Neuronal stem cell (in vitro differentiated cells): ENCODE measurements around the gene OBSCN.

Source experiments
- DNase-seq: peaks from one replicate; pipeline ENCODE4 v3.0.0-alpha.2; 2013; ENCODE audit warnings: low spot score
- H2AFZ ChIP-seq: one replicate; pipeline ENCODE4 v1.6.1; 2013; ENCODE audit warnings: mild to moderate bottlenecking, low read length, inconsistent platforms
- H2AK5ac ChIP-seq: 2 replicates; pipeline ENCODE4 v1.6.1; 2013; ENCODE audit warnings: low read depth, mild to moderate bottlenecking, inconsistent platforms, low read length, moderate library complexity, mixed read lengths
- H2BK120ac ChIP-seq: 2 replicates; pipeline ENCODE4 v1.6.1; 2013; ENCODE audit warnings: low read depth, mild to moderate bottlenecking, inconsistent platforms, low read length, moderate library complexity, mixed read lengths
- H2BK12ac ChIP-seq: one replicate; pipeline ENCODE4 v1.6.1; 2013; ENCODE audit warnings: low read length, inconsistent platforms
- H2BK15ac ChIP-seq: 2 replicates; pipeline ENCODE4 v1.6.1; 2013; ENCODE audit warnings: mild to moderate bottlenecking, low read length, inconsistent platforms, mixed read lengths
- H2BK5ac ChIP-seq: one replicate; pipeline ENCODE4 v1.6.1; 2013; ENCODE audit warnings: inconsistent platforms, mild to moderate bottlenecking, low read length, moderate library complexity
- H3K14ac ChIP-seq: one replicate; pipeline ENCODE4 v1.6.1; 2013; ENCODE audit warnings: low read length, inconsistent platforms
- H3K18ac ChIP-seq: 2 replicates; pipeline ENCODE4 v1.6.1; 2013; ENCODE audit warnings: low read length, inconsistent platforms
- H3K23ac ChIP-seq: 2 replicates; pipeline ENCODE4 v1.6.1; 2013; ENCODE audit warnings: low read depth, mild to moderate bottlenecking, mixed read lengths, low read length, inconsistent platforms; ENCODE audit not compliant: poor library complexity
- H3K27ac ChIP-seq: replicated peaks from 3 replicates; pipeline ENCODE4 v1.5.1; 2013; ENCODE audit warnings: low read length, inconsistent platforms
- H3K27me3 ChIP-seq, 3 experiments: 2 replicates each; pipeline ENCODE4 v1.6.1; 2013; ENCODE audit warnings: low read length in 3 of 3, mild to moderate bottlenecking in 2 of 3, inconsistent platforms in 1 of 3, low read depth in 1 of 3, mixed read lengths in 1 of 3, moderate library complexity in 1 of 3; ENCODE audit not compliant: control insufficient read depth in 3 of 3, insufficient read depth in 3 of 3
- H3K36me3 ChIP-seq, 2 donors: replicated peaks in 1 of 2; 2 replicates each; pipeline ENCODE4 v1.6.1; 2013; ENCODE audit warnings: low read length in 2 of 2; ENCODE audit not compliant: control insufficient read depth in 2 of 2, insufficient read depth in 2 of 2
- H3K4ac ChIP-seq: 2 replicates; pipeline ENCODE4 v1.6.1; 2013; ENCODE audit warnings: inconsistent platforms, mild to moderate bottlenecking, low read length, moderate library complexity
- H3K4me1 ChIP-seq, 2 donors: 1 replicate in 1 of 2; 2 replicates in 1 of 2; pipeline ENCODE4 v1.6.1; 2013; ENCODE audit warnings: low read length in 2 of 2, low read depth in 1 of 2; ENCODE audit not compliant: control insufficient read depth in 2 of 2, insufficient read depth in 1 of 2
- H3K4me2 ChIP-seq: one replicate; pipeline ENCODE4 v1.6.1; 2013; ENCODE audit warnings: mild to moderate bottlenecking, low read length, inconsistent platforms; ENCODE audit not compliant: insufficient read depth, poor library complexity, severe bottlenecking
- H3K4me3 ChIP-seq, 2 donors: 2 replicates each; pipeline ENCODE4 v1.5.1; 2013; ENCODE audit warnings: low read length in 2 of 2, mild to moderate bottlenecking in 2 of 2, inconsistent platforms in 1 of 2, moderate library complexity in 1 of 2
- H3K79me1 ChIP-seq: one replicate; pipeline ENCODE4 v1.6.1; 2013; ENCODE audit warnings: low read depth, mild to moderate bottlenecking, inconsistent platforms, low read length, moderate library complexity
- H3K9ac ChIP-seq: one replicate; pipeline ENCODE4 v1.6.1; 2013; ENCODE audit warnings: mild to moderate bottlenecking, low read depth, low read length, inconsistent platforms; ENCODE audit not compliant: poor library complexity
- H3K9me3 ChIP-seq, 2 donors: replicated peaks in 1 of 2; 2 replicates each; pipeline versions ENCODE3 to v1.6.1; 2013; ENCODE audit warnings: low read length in 2 of 2, mild to moderate bottlenecking in 2 of 2, inconsistent platforms in 1 of 2, low read depth in 1 of 2, mixed read lengths in 1 of 2, moderate library complexity in 1 of 2; ENCODE audit not compliant: control insufficient read depth in 2 of 2, insufficient read depth in 1 of 2
- H4K8ac ChIP-seq: one replicate; pipeline ENCODE4 v1.6.1; 2013; ENCODE audit warnings: low read depth, mild to moderate bottlenecking, inconsistent platforms, low read length, moderate library complexity
- H4K91ac ChIP-seq: one replicate; pipeline ENCODE4 v1.6.1; 2013; ENCODE audit warnings: low read length, low read depth, mild to moderate bottlenecking, inconsistent platforms; ENCODE audit not compliant: poor library complexity
- WGBS, 2 donors: extraction: QIAGEN DNeasy Blood & Tissue Kit; methylation state at CpG; one replicate each; pipeline ENCODE4 v1.1.7; 2013; ENCODE audit warnings: missing lambda C conversion rate in 2 of 2, mixed read lengths in 1 of 2; ENCODE audit not compliant: insufficient read length in 2 of 2, insufficient replicate concordance in 1 of 2; ENCODE audit errors: extremely low coverage in 2 of 2; 5-methylcytosine and 5-hydroxymethylcytosine counted together

OBSCN gene

GRCh38 chr1:228352677-228353481, 145.0 kb downstream of the OBSCN start:
- Histone ChIP-seq H3K36me3 (peaks cover 0 to 5% of the 10 kb centered on the region in 2 donors), H3K4me1 (no peaks in the 10 kb centered on the region), H3K14ac (no peak overlapping the region), H4K91ac (no peak overlapping the region), H2BK120ac (no peak overlapping the region), H3K23ac (peak overlapping the region; percentile 48), H3K4me3 (no peak overlapping the region), H2AFZ (no peak overlapping the region), H3K79me1 (peaks cover 2% of the 10 kb centered on the region), H3K4ac (no peak overlapping the region), H3K27ac (no peak overlapping the region), H3K4me2 (no peak overlapping the region), H2BK5ac (no peak overlapping the region), H3K27me3 (no peaks in the 10 kb centered on the region), H2BK12ac (no peak overlapping the region), H2BK15ac (no peak overlapping the region), H4K8ac (no peak overlapping the region), H2AK5ac (peak overlapping the region; percentile 47), H3K9ac (peak overlapping the region; percentile 37), H3K18ac (no peak overlapping the region), H3K9me3 (no peaks in the 10 kb centered on the region)
- no CpG with 5 or more reads among the region's 29 CpGs for WGBS, 2 donors
- DNase-seq: no peak

- Histone ChIP-seq H2BK120ac (no peak overlapping the region), H4K91ac (no peak overlapping the region), H2BK15ac (no peak overlapping the region), H2AK5ac (peak overlapping the region; percentile 47), H2BK12ac (no peak overlapping the region), H3K4me3 (no peak overlapping the region), H3K9me3 (peaks cover 0 to 8% of the 10 kb centered on the region in 2 donors), H3K4me1 (no peaks in the 10 kb centered on the region), H3K4me2 (no peak overlapping the region), H3K36me3 (peaks cover 0 to 5% of the 10 kb centered on the region in 2 donors), H4K8ac (no peak overlapping the region), H3K14ac (no peak overlapping the region), H3K27ac (no peak overlapping the region), H3K9ac (no peak overlapping the region), H3K79me1 (peaks cover 2% of the 10 kb centered on the region), H2BK5ac (peak overlapping the region; percentile 53), H3K18ac (no peak overlapping the region), H3K27me3 (no peaks in the 10 kb centered on the region), H3K4ac (no peak overlapping the region), H2AFZ (no peak overlapping the region), H3K23ac (no peak overlapping the region)
- no peak for DNase-seq
- no CpG with 5 or more reads among the region's 11 CpGs for WGBS, 2 donors
These were observed 145.9 kb downstream of the OBSCN start for GRCh38 chr1:228353601-228354371.

- H2BK120ac ChIP-seq: no peak overlapping the region
- H3K79me1 ChIP-seq: peaks cover 2% of the 10 kb centered on the region
- no peak overlapping the region for H2BK15ac ChIP-seq
- no peak overlapping the region for H3K14ac ChIP-seq
- no peak overlapping the region for H2BK12ac ChIP-seq
- H4K8ac ChIP-seq: no peak overlapping the region
- WGBS, 2 donors: no CpG with 5 or more reads among the region's 19 CpGs
- H3K18ac ChIP-seq: no peak overlapping the region
- H3K23ac ChIP-seq: peak overlapping the region; percentile 73
- H2BK5ac ChIP-seq: peak overlapping the region; percentile 53
- H4K91ac ChIP-seq: no peak overlapping the region
- no peak overlapping the region for H2AK5ac ChIP-seq
- H3K4me1 ChIP-seq: peaks cover 0 to 2% of the 10 kb centered on the region in 2 donors
- H3K4me2 ChIP-seq: no peak overlapping the region
- H3K9ac ChIP-seq: no peak overlapping the region
- no peak overlapping the region for H3K4ac ChIP-seq
- no peak overlapping the region for H3K4me3 ChIP-seq
- no peak overlapping the region for H2AFZ ChIP-seq
- DNase-seq: no peak
- no peaks in the 10 kb centered on the region for H3K27me3 ChIP-seq
- peaks cover 0 to 9% of the 10 kb centered on the region in 2 donors for H3K9me3 ChIP-seq
- H3K36me3 ChIP-seq: peaks cover 0 to 5% of the 10 kb centered on the region in 2 donors
- no peak overlapping the region for H3K27ac ChIP-seq
These were observed 146.8 kb downstream of the OBSCN start for GRCh38 chr1:228354390-228355320.
